ENCODE measurements around the gene CCSER1.

The CCSER1 gene

GRCh38 chr4:90317785-90318184 is 190.6 kb downstream of the CCSER1 start:
- Histone ChIP-seq H3K9me3 (ENCODE audit: control insufficient read depth, low read length) (no peaks in the 10 kb centered on the region), H3K4me3 (ENCODE audit: insufficient read depth, low read depth, low read length, poor library complexity, severe bottlenecking) (no peak overlapping the region), H3K4me1 (ENCODE audit: control insufficient read depth, insufficient read depth, low read length, poor library complexity, severe bottlenecking) (no peaks in the 10 kb centered on the region), H3K27me3 (replicated peaks; ENCODE audit: control insufficient read depth, insufficient read depth, low read length, poor library complexity, severe bottlenecking) (no peaks in the 10 kb centered on the region), H3K27ac (ENCODE audit: insufficient read depth, low read length, poor library complexity, severe bottlenecking) (no peak overlapping the region), H3K36me3 (ENCODE audit: control insufficient read depth, insufficient read depth, low read length) (no peaks in the 10 kb centered on the region)
- no peak for DNase-seq

- no peak for DNase-seq
- H3K4me1 ChIP-seq (ENCODE audit: control insufficient read depth, insufficient read depth, low read length, poor library complexity, severe bottlenecking) = no peaks in the 10 kb centered on the region
- H3K27me3 ChIP-seq (replicated peaks; ENCODE audit: control insufficient read depth, insufficient read depth, low read length, poor library complexity, severe bottlenecking) = no peaks in the 10 kb centered on the region
- H3K9me3 ChIP-seq (ENCODE audit: control insufficient read depth, low read length) = no peaks in the 10 kb centered on the region
- H3K36me3 ChIP-seq (ENCODE audit: control insufficient read depth, insufficient read depth, low read length) = no peaks in the 10 kb centered on the region
- no peak overlapping the region for H3K4me3 ChIP-seq (ENCODE audit: insufficient read depth, low read depth, low read length, poor library complexity, severe bottlenecking)
- no peak overlapping the region for H3K27ac ChIP-seq (ENCODE audit: insufficient read depth, low read length, poor library complexity, severe bottlenecking)
Observed at GRCh38 chr4:90318193-90318592, 191.0 kb downstream of the CCSER1 start.

- H3K4me3 ChIP-seq (ENCODE audit: insufficient read depth, low read depth, low read length, poor library complexity, severe bottlenecking) = no peak overlapping the region
- H3K27me3 ChIP-seq (replicated peaks; ENCODE audit: control insufficient read depth, insufficient read depth, low read length, poor library complexity, severe bottlenecking) = no peaks in the 10 kb centered on the region
- no peak for DNase-seq
- H3K36me3 ChIP-seq (ENCODE audit: control insufficient read depth, insufficient read depth, low read length) = no peaks in the 10 kb centered on the region
- H3K4me1 ChIP-seq (ENCODE audit: control insufficient read depth, insufficient read depth, low read length, poor library complexity, severe bottlenecking) = no peaks in the 10 kb centered on the region
- H3K27ac ChIP-seq (ENCODE audit: insufficient read depth, low read length, poor library complexity, severe bottlenecking) = no peak overlapping the region
- H3K9me3 ChIP-seq (ENCODE audit: control insufficient read depth, low read length) = no peaks in the 10 kb centered on the region
Observed at GRCh38 chr4:90328558-90328957, 201.4 kb downstream of the CCSER1 start.

- DNase-seq = no peak
- Histone ChIP-seq H3K9me3 (ENCODE audit: control insufficient read depth, low read length) (no peaks in the 10 kb centered on the region), H3K4me3 (ENCODE audit: insufficient read depth, low read depth, low read length, poor library complexity, severe bottlenecking) (no peak overlapping the region), H3K27me3 (replicated peaks; ENCODE audit: control insufficient read depth, insufficient read depth, low read length, poor library complexity, severe bottlenecking) (no peaks in the 10 kb centered on the region), H3K36me3 (ENCODE audit: control insufficient read depth, insufficient read depth, low read length) (no peaks in the 10 kb centered on the region), H3K4me1 (ENCODE audit: control insufficient read depth, insufficient read depth, low read length, poor library complexity, severe bottlenecking) (no peaks in the 10 kb centered on the region), H3K27ac (ENCODE audit: insufficient read depth, low read length, poor library complexity, severe bottlenecking) (no peak overlapping the region)
Observed at GRCh38 chr4:90330546-90330945, 203.4 kb downstream of the CCSER1 start.

- DNase-seq = no peak
- H3K9me3 ChIP-seq (ENCODE audit: control insufficient read depth, low read length) = no peaks in the 10 kb centered on the region
- H3K36me3 ChIP-seq (ENCODE audit: control insufficient read depth, insufficient read depth, low read length) = no peaks in the 10 kb centered on the region
- H3K4me3 ChIP-seq (ENCODE audit: insufficient read depth, low read depth, low read length, poor library complexity, severe bottlenecking) = no peak overlapping the region
- no peaks in the 10 kb centered on the region for H3K4me1 ChIP-seq (ENCODE audit: control insufficient read depth, insufficient read depth, low read length, poor library complexity, severe bottlenecking)
- no peak overlapping the region for H3K27ac ChIP-seq (ENCODE audit: insufficient read depth, low read length, poor library complexity, severe bottlenecking)
- no peaks in the 10 kb centered on the region for H3K27me3 ChIP-seq (replicated peaks; ENCODE audit: control insufficient read depth, insufficient read depth, low read length, poor library complexity, severe bottlenecking)
Observed at GRCh38 chr4:90345549-90346215, 218.5 kb downstream of the CCSER1 start.

- Histone ChIP-seq H3K36me3 (ENCODE audit: control insufficient read depth, insufficient read depth, low read length) (no peaks in the 10 kb centered on the region), H3K4me3 (ENCODE audit: insufficient read depth, low read depth, low read length, poor library complexity, severe bottlenecking) (no peak overlapping the region)
Observed at GRCh38 chr4:90349636-90350035, 222.4 kb downstream of the CCSER1 start.

GRCh38 chr4:90357117-90357710 is 230.0 kb downstream of the CCSER1 start:
- no peak overlapping the region for H3K27ac ChIP-seq (ENCODE audit: insufficient read depth, low read length, poor library complexity, severe bottlenecking)
- no peaks in the 10 kb centered on the region for H3K36me3 ChIP-seq (ENCODE audit: control insufficient read depth, insufficient read depth, low read length)
- no peaks in the 10 kb centered on the region for H3K27me3 ChIP-seq (replicated peaks; ENCODE audit: control insufficient read depth, insufficient read depth, low read length, poor library complexity, severe bottlenecking)
- no peak for DNase-seq
- H3K9me3 ChIP-seq (ENCODE audit: control insufficient read depth, low read length) = no peaks in the 10 kb centered on the region
- no peak overlapping the region for H3K4me3 ChIP-seq (ENCODE audit: insufficient read depth, low read depth, low read length, poor library complexity, severe bottlenecking)
- no peaks in the 10 kb centered on the region for H3K4me1 ChIP-seq (ENCODE audit: control insufficient read depth, insufficient read depth, low read length, poor library complexity, severe bottlenecking)

More at GRCh38 chr4:90349636-90350035, 222.4 kb downstream of the CCSER1 start:
- Histone ChIP-seq H3K27ac (ENCODE audit: insufficient read depth, low read length, poor library complexity, severe bottlenecking) (no peak overlapping the region), H3K9me3 (ENCODE audit: control insufficient read depth, low read length) (no peaks in the 10 kb centered on the region), H3K4me1 (ENCODE audit: control insufficient read depth, insufficient read depth, low read length, poor library complexity, severe bottlenecking) (no peaks in the 10 kb centered on the region), H3K27me3 (replicated peaks; ENCODE audit: control insufficient read depth, insufficient read depth, low read length, poor library complexity, severe bottlenecking) (no peaks in the 10 kb centered on the region)
- no peak for DNase-seq

- no peak for DNase-seq
- no peaks in the 10 kb centered on the region for H3K36me3 ChIP-seq (ENCODE audit: control insufficient read depth, insufficient read depth, low read length)
- H3K4me3 ChIP-seq (ENCODE audit: insufficient read depth, low read depth, low read length, poor library complexity, severe bottlenecking) = no peak overlapping the region
- no peaks in the 10 kb centered on the region for H3K27me3 ChIP-seq (replicated peaks; ENCODE audit: control insufficient read depth, insufficient read depth, low read length, poor library complexity, severe bottlenecking)
- no peak overlapping the region for H3K27ac ChIP-seq (ENCODE audit: insufficient read depth, low read length, poor library complexity, severe bottlenecking)
- no peaks in the 10 kb centered on the region for H3K9me3 ChIP-seq (ENCODE audit: control insufficient read depth, low read length)
- H3K4me1 ChIP-seq (ENCODE audit: control insufficient read depth, insufficient read depth, low read length, poor library complexity, severe bottlenecking) = no peaks in the 10 kb centered on the region
Observed at GRCh38 chr4:90375081-90375480, 247.9 kb downstream of the CCSER1 start.

GRCh38 chr4:90393215-90393614 is 266.0 kb downstream of the CCSER1 start:
- no peaks in the 10 kb centered on the region for H3K27me3 ChIP-seq (replicated peaks; ENCODE audit: control insufficient read depth, insufficient read depth, low read length, poor library complexity, severe bottlenecking)
- no peak for DNase-seq
- no peak overlapping the region for H3K27ac ChIP-seq (ENCODE audit: insufficient read depth, low read length, poor library complexity, severe bottlenecking)
- H3K4me1 ChIP-seq (ENCODE audit: control insufficient read depth, insufficient read depth, low read length, poor library complexity, severe bottlenecking) = no peaks in the 10 kb centered on the region
- no peaks in the 10 kb centered on the region for H3K9me3 ChIP-seq (ENCODE audit: control insufficient read depth, low read length)
- H3K36me3 ChIP-seq (ENCODE audit: control insufficient read depth, insufficient read depth, low read length) = no peaks in the 10 kb centered on the region
- no peak overlapping the region for H3K4me3 ChIP-seq (ENCODE audit: insufficient read depth, low read depth, low read length, poor library complexity, severe bottlenecking)

- Histone ChIP-seq H3K27me3 (replicated peaks; ENCODE audit: control insufficient read depth, insufficient read depth, low read length, poor library complexity, severe bottlenecking) (no peaks in the 10 kb centered on the region), H3K27ac (ENCODE audit: insufficient read depth, low read length, poor library complexity, severe bottlenecking) (no peak overlapping the region), H3K36me3 (ENCODE audit: control insufficient read depth, insufficient read depth, low read length) (no peaks in the 10 kb centered on the region), H3K4me1 (ENCODE audit: control insufficient read depth, insufficient read depth, low read length, poor library complexity, severe bottlenecking) (no peaks in the 10 kb centered on the region), H3K4me3 (ENCODE audit: insufficient read depth, low read depth, low read length, poor library complexity, severe bottlenecking) (no peak overlapping the region), H3K9me3 (ENCODE audit: control insufficient read depth, low read length) (no peaks in the 10 kb centered on the region)
- no peak for DNase-seq
Observed at GRCh38 chr4:90403781-90404180, 276.6 kb downstream of the CCSER1 start.

Measured in effector memory CD4-positive, alpha-beta T cell (primary cell).